KOPT-K1 (cell line): ENCODE data around the gene GPR31.

Experiments used
- H3K27ac ChIP-seq: fragments of 200-600 bp; sonication (generic); 2 replicates; pipeline ENCODE4 v1.5.1; 2016; ENCODE audit warnings: antibody characterized with exemption, mild to moderate bottlenecking, low read depth, low read length; ENCODE audit not compliant: poor library complexity, severe bottlenecking
- H3K36me3 ChIP-seq: fragments of 200-600 bp; sonication (generic); 2 replicates; pipeline ENCODE4 v1.5.1; 2017; ENCODE audit warnings: antibody characterized with exemption, mild to moderate bottlenecking, low read length, moderate library complexity; ENCODE audit not compliant: insufficient read depth
- H3K9me3 ChIP-seq: fragments of 200-600 bp; sonication (generic); 2 replicates; pipeline ENCODE4 v1.5.1; 2017; ENCODE audit warnings: antibody characterized with exemption, low read length, mild to moderate bottlenecking; ENCODE audit not compliant: insufficient read depth, poor library complexity, severe bottlenecking

GPR31 gene

GRCh38 chr6:167137081-167137480, 20.7 kb downstream of the GPR31 start:
- Histone ChIP-seq H3K27ac (no peak overlapping the region), H3K36me3 (no peaks in the 10 kb centered on the region)

DNA sequence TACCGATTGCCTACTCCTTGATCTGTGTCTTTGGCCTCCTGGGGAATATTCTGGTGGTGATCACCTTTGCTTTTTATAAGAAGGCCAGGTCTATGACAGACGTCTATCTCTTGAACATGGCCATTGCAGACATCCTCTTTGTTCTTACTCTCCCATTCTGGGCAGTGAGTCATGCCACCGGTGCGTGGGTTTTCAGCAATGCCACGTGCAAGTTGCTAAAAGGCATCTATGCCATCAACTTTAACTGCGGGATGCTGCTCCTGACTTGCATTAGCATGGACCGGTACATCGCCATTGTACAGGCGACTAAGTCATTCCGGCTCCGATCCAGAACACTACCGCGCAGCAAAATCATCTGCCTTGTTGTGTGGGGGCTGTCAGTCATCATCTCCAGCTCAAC, 21.4 kb downstream of the GPR31 start:
- Histone ChIP-seq H3K9me3 (no peaks in the 10 kb centered on the region), H3K27ac (no peak overlapping the region)

More at GRCh38 chr6:167137081-167137480, 20.7 kb downstream of the GPR31 start:
- H3K9me3 ChIP-seq, result no peaks in the 10 kb centered on the region

DNA sequence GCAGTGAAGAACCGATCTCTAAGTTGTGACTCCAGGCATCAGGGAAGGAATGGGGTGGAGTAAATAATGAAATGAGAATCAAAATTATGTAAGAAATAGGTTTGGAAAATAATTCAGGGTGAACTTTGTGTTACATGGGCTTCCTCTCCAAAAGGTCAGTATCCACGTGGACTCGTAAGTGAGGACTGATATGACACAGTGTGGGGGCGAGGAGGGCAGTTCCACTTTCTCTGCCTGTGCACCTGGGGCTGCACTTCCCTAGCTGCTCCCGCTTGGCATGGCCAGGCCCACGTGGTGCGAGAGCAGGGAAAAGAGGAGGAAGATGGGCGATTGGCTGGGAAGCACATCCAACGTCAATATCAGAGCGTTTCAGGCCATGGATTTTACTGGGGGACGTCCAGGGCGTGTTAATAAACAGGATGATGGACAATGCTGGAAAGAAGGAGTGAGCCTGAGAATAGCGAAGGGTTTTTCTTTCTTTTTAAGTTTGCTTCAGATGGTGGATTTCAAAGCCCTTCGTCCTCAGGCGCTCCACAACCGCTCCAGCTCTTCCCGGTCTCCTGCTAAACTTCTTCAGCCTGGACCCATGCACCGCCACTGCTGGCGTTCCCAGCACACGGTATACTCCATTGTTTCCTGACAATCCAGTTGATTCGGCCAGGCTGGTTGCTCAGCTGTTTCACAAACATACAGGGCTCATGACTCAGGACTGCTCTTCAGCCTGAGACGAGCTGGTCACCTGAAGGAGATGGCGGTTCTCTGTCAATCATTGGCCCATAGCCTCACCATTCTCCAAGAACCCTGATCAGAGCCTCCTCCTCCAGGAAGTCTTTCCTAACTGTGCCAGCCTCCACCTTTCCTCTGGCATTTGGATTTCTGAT, 23.1 kb downstream of the GPR31 start:
- H3K9me3 ChIP-seq, result no peaks in the 10 kb centered on the region
- H3K27ac ChIP-seq, result no peak overlapping the region
- no peaks in the 10 kb centered on the region for H3K36me3 ChIP-seq

More for the DNA sequence above, 21.4 kb downstream of the GPR31 start:
- no peaks in the 10 kb centered on the region for H3K36me3 ChIP-seq

GRCh38 chr6:167130712-167131684, 26.8 kb downstream of the GPR31 start:
- no peaks in the 10 kb centered on the region for H3K36me3 ChIP-seq
- no peaks in the 10 kb centered on the region for H3K9me3 ChIP-seq
- H3K27ac ChIP-seq, result no peak overlapping the region

GRCh38 chr6:167130008-167130677, 27.6 kb downstream of the GPR31 start:
- Histone ChIP-seq H3K9me3 (no peaks in the 10 kb centered on the region), H3K27ac (no peak overlapping the region), H3K36me3 (no peaks in the 10 kb centered on the region)

DNA sequence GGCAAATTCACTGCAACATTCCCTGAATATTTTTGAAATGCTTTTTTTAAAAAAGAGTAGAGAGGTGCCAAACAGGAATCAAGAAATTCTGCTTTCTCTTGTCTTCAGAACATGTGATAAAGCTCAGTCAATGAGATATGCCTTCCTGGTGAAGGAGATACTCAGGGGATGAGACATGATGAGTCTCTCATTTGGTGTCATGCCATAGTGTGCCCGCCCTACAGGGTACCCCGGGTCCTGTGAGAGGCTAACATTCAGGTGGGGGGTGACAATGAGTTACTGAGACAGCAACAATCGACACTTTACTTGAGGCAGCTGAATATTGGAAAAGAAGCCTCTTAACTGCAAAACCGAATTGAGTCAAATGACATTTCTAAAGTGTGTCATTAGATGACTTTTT, 28.2 kb downstream of the GPR31 start:
- Histone ChIP-seq H3K36me3 (no peaks in the 10 kb centered on the region), H3K27ac (no peak overlapping the region), H3K9me3 (no peaks in the 10 kb centered on the region)

DNA sequence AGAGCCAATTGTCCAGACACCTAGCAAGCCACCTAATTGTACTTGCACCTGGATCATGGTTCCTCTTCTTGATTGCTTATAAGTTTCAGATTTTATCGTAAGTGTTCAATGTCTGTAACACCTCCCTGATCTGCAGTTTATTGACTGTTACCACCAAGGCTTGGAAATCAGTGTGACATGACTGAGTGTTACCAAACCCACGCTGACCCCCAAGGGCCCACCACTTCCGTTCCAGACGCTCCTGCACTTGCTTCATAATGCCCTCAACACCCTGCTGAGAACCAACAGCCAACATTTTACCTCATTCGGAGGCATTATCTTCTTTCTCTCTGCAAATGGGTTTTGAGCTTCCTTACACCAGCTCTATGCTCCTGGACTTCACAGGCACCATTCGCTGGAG, 28.6 kb downstream of the GPR31 start:
- Histone ChIP-seq H3K9me3 (no peaks in the 10 kb centered on the region), H3K27ac (no peak overlapping the region)

GRCh38 chr6:167127785-167128531, 29.8 kb downstream of the GPR31 start:
- Histone ChIP-seq H3K36me3 (no peaks in the 10 kb centered on the region), H3K27ac (no peak overlapping the region), H3K9me3 (no peaks in the 10 kb centered on the region)

More for the DNA sequence above, 28.6 kb downstream of the GPR31 start:
- H3K36me3 ChIP-seq, result no peaks in the 10 kb centered on the region

DNA sequence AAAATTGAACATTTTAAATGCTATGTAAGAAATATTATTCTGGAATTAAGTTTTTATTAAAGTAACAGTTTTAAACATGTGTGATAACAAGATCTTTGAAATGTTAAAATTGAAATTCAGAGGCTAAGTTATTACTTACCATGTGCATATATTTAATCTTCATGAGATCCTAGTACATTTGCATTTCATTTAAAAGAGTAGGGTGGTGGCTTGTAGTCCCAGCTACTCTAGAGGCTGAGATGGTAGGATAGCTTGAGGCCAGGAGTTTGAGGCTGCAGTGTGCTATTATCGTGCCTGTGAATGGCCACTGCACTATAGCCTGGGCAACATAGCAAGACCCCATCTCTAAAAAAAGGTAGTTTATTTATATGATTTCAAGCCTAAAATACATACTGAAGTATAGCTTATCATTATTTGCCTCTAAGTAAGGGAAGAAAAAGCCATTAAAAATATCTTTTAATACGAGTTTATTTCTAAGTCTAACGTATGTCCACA, 31.9 kb downstream of the GPR31 start:
- no peaks in the 10 kb centered on the region for H3K9me3 ChIP-seq
- H3K27ac ChIP-seq, result no peak overlapping the region

GRCh38 chr6:167125410-167125809, 32.4 kb downstream of the GPR31 start:
- Histone ChIP-seq H3K36me3 (no peaks in the 10 kb centered on the region), H3K27ac (no peak overlapping the region), H3K9me3 (no peaks in the 10 kb centered on the region)

More for the DNA sequence above, 31.9 kb downstream of the GPR31 start:
- no peaks in the 10 kb centered on the region for H3K36me3 ChIP-seq

GRCh38 chr6:167124753-167125152, 33.0 kb downstream of the GPR31 start:
- Histone ChIP-seq H3K36me3 (no peaks in the 10 kb centered on the region), H3K27ac (no peak overlapping the region), H3K9me3 (no peaks in the 10 kb centered on the region)

GRCh38 chr6:167122827-167123657, 34.7 kb downstream of the GPR31 start, which contains the start of gene CCR6:
Gene CCR6 (plus strand): TSS chr6:167123096. CDS start chr6:167136135, 13,039 bp downstream.
- Histone ChIP-seq H3K36me3 (no peaks in the 10 kb centered on the region), H3K9me3 (no peaks in the 10 kb centered on the region), H3K27ac (no peak within 1 kb of the TSS)

DNA sequence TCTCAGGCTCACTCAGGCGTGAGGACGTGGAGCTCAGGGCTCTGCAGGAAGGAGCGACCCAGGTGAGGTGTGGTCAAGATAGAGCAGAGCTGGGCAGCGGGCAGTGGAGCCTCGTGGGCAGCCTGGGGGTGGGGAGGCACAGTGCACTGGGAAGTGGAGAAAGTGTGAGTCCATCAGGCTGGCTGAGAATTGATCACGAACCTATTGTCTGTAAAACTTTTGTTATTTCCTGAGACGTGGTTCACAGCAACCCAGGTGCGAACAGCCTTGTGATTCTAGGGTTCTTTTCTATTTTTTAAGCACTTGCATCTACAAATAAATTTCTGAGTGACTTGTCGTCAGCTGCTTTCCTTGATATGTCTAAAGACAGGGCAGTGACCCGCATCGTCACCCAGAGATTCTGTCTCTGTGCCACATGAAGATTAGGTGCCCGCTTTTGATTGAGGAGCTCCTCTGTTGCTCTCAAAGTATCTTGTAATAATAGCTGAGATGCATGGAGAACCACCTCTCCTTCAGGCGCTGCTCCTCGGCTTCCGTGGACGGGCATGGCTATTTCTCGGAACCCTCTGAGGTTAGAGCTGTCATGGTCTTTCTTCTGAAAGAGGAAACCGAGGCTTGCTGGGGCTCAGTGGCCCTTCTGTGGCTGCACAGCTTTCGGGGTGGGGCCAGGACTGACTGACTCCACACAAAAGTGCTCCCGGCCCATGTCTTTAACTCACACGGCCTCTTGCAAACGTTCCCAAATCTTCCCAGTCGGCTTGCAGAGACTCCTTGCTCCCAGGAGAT, 35.5 kb downstream of the GPR31 start:
- no peak overlapping the region for H3K27ac ChIP-seq
- H3K9me3 ChIP-seq, result no peaks in the 10 kb centered on the region
- no peaks in the 10 kb centered on the region for H3K36me3 ChIP-seq
